ENCODE measurements around the gene SRC.

DNA sequence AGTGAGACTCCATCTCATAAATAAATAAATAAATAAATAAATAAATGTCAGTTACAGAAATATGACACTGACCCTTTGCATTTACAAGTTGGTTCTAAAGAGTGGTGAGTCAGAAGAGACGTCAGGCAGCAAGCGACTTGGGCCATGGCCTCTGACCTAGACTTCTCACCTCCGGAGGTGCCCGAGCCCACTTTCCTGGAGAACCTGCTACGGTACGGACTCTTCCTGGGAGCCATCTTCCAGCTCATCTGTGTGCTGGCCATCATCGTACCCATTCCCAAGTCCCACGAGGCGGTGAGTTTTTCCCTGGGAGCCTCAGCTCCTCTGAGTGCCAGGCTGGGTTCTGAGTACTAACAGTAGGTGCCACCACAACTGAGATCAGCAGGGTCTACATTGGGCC lies 44.8 kb upstream of the SRC start:
- TF ChIP-seq POLR2AphosphoS5 (IDR thresholded peaks at IDR 0.05; ENCODE audit: low read depth, low read length) (no peak), POLR2A (IDR thresholded peaks at IDR 0.05; ENCODE audit: borderline replicate concordance, extremely low read depth, insufficient read depth, insufficient read length) (no peak), EGR1 (IDR thresholded peaks at IDR 0.05; ENCODE audit: low read depth) (no peak)
- TF ChIP-seq, protein P1, sequence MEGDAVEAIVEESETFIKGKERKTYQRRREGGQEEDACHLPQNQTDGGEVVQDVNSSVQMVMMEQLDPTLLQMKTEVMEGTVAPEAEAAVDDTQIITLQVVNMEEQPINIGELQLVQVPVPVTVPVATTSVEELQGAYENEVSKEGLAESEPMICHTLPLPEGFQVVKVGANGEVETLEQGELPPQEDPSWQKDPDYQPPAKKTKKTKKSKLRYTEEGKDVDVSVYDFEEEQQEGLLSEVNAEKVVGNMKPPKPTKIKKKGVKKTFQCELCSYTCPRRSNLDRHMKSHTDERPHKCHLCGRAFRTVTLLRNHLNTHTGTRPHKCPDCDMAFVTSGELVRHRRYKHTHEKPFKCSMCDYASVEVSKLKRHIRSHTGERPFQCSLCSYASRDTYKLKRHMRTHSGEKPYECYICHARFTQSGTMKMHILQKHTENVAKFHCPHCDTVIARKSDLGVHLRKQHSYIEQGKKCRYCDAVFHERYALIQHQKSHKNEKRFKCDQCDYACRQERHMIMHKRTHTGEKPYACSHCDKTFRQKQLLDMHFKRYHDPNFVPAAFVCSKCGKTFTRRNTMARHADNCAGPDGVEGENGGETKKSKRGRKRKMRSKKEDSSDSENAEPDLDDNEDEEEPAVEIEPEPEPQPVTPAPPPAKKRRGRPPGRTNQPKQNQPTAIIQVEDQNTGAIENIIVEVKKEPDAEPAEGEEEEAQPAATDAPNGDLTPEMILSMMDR (IDR thresholded peaks at IDR 0.05 in 2 of 3, conservative IDR thresholded peaks at IDR 0.05 in 1 of 3; ENCODE audit: borderline replicate concordance in 1 of 3, insufficient read depth in 1 of 3, low read depth in 2 of 3, low read length in 2 of 3): no peak

Measured in HCT116 (cell line).